Activated naive CD4-positive, alpha-beta T cell treated with anti-CD3 and anti-CD28 coated beads, Interleukin-2, amount 50 U/mL, for 72 hours (primary cell): Measurements from ENCODE around the gene RNF215. TPM values are rescaled to one million over a fixed set of nuclear protein-coding genes. Genes with fewer than 3 reads are reported as not detected.
"Not testable (repeated sequence)": the region's sequence is repeated elsewhere in the genome, so short reads cannot be mapped to it uniquely, and the experiment has no call there.

Source experiments
- ATAC-seq, 2 donors: fragments of 150-1000 bp; cut with Tn5 transposase; 2 replicates each; pipeline ENCODE4 v1.10.0; 2021; ENCODE audit warnings: mild to moderate bottlenecking in 2 of 2, moderate library complexity in 2 of 2
- DNase-seq, 2 donors: peaks; one replicate each; pipeline ENCODE4 v3.0.0; 2021 to 2022; ENCODE audit warnings: low spot score in 2 of 2
- H3K27ac Mint-ChIP-seq, 2 donors: one replicate each; pipeline ENCODE4 v1.8.0; 2022; ENCODE audit warnings: mild to moderate bottlenecking in 2 of 2, mixed read lengths in 2 of 2
- H3K36me3 Mint-ChIP-seq, 2 donors: one replicate each; pipeline ENCODE4 v1.8.0; 2022; ENCODE audit warnings: mixed read lengths in 2 of 2
- H3K9me3 Mint-ChIP-seq, 2 donors: one replicate each; pipeline ENCODE4 v1.8.0; 2022; ENCODE audit warnings: mixed read lengths in 2 of 2
- total RNA-seq, 2 donors: library from RNA; stranded (reverse); gene quantifications; one replicate each; pipeline ENCODE4 v1.2.3, GENCODE V29; 2022

RNF215 gene
- total RNA-seq, 2 donors from 2014 or later, result 6.8 to 11.8 TPM

- DNase-seq (no peak), ATAC-seq (no peak)
- H3K36me3 Mint-ChIP-seq, result peaks cover 13 to 25% of the 10 kb centered on the region in 2 donors
- peak overlapping the region; percentile 75 to 93 for H3K27ac Mint-ChIP-seq
- no peaks in the 10 kb centered on the region for H3K9me3 Mint-ChIP-seq
These were observed 30.0 kb downstream of the RNF215 start for GRCh38 chr22:30357236-30357570.

- Mint-ChIP-seq H3K9me3 (no peaks in the 10 kb centered on the region), H3K36me3 (peaks cover 17 to 25% of the 10 kb centered on the region in 2 donors), H3K27ac (peak within 1 kb of the TSS; percentile 93 to 97)
- ATAC-seq (peak; percentile 92 to 97), DNase-seq (peak; percentile 87 to 88)
These were observed 30.6 kb downstream of the RNF215 start, which contains the start of the genes CCDC157 and SF3A1 for GRCh38 chr22:30356449-30357235. Gene CCDC157, plus strand, starts transcription at chr22:30357007. Its CDS starts 8,994 bp downstream, at chr22:30366001. Gene SF3A1, minus strand, starts transcription at chr22:30356894. Its CDS starts 102 bp downstream, at chr22:30356792.

GRCh38 chr22:30354644-30355043 lies 32.6 kb downstream of the RNF215 start:
- DNase-seq (no peak), ATAC-seq (no peak)
- peak overlapping the region; percentile 72 to 93 for H3K27ac Mint-ChIP-seq
- no peaks in the 10 kb centered on the region for H3K9me3 Mint-ChIP-seq
- peaks cover 25 to 37% of the 10 kb centered on the region in 2 donors for H3K36me3 Mint-ChIP-seq

GRCh38 chr22:30351226-30351625 lies 36.0 kb downstream of the RNF215 start:
- H3K27ac Mint-ChIP-seq, result peak overlapping the region in 1 of 2 donors; percentile 72
- DNase-seq (no peak), ATAC-seq (no peak)
- no peaks in the 10 kb centered on the region for H3K9me3 Mint-ChIP-seq
- H3K36me3 Mint-ChIP-seq, result peaks cover 28 to 45% of the 10 kb centered on the region in 2 donors

GRCh38 chr22:30348809-30349208 lies 38.4 kb downstream of the RNF215 start:
- H3K36me3 Mint-ChIP-seq, result peaks cover 18 to 51% of the 10 kb centered on the region in 2 donors

GRCh38 chr22:30348404-30348803 lies 38.8 kb downstream of the RNF215 start:
- Mint-ChIP-seq H3K9me3 (no peaks in the 10 kb centered on the region), H3K27ac (peak overlapping the region; percentile 80 to 92), H3K36me3 (peaks cover 17 to 55% of the 10 kb centered on the region in 2 donors)
- ATAC-seq, result no peak
- DNase-seq, result no peak

More at GRCh38 chr22:30348809-30349208, 38.4 kb downstream of the RNF215 start:
- DNase-seq, result no peak
- no peak for ATAC-seq
- Mint-ChIP-seq H3K9me3 (no peaks in the 10 kb centered on the region), H3K27ac (peak overlapping the region; percentile 80 to 92)

GRCh38 chr22:30347255-30347892 lies 39.8 kb downstream of the RNF215 start:
- peak; percentile 79 to 89 for ATAC-seq
- DNase-seq, result no peak
- peaks cover 21 to 61% of the 10 kb centered on the region in 2 donors for H3K36me3 Mint-ChIP-seq
- no peaks in the 10 kb centered on the region for H3K9me3 Mint-ChIP-seq
- H3K27ac Mint-ChIP-seq, result peak overlapping the region; percentile 44 to 80

GRCh38 chr22:30344447-30345200 lies 42.6 kb downstream of the RNF215 start:
- Mint-ChIP-seq H3K36me3 (peaks cover 29 to 58% of the 10 kb centered on the region in 2 donors), H3K27ac (peak overlapping the region; percentile 7 to 20), H3K9me3 (no peaks in the 10 kb centered on the region)
- peak; percentile 44 to 50 for ATAC-seq
- DNase-seq, result peak in 1 of 2 donors; percentile 22

GRCh38 chr22:30340911-30341685 lies 46.1 kb downstream of the RNF215 start:
- H3K9me3 Mint-ChIP-seq, result no peaks in the 10 kb centered on the region
- no peak for DNase-seq
- H3K27ac Mint-ChIP-seq, result peak overlapping the region; percentile 29 to 55
- ATAC-seq, result no peak
- peaks cover 33 to 72% of the 10 kb centered on the region in 2 donors for H3K36me3 Mint-ChIP-seq

- no peaks in the 10 kb centered on the region for H3K9me3 Mint-ChIP-seq
- peak overlapping the region; percentile 21 to 74 for H3K27ac Mint-ChIP-seq
- peaks cover 38 to 76% of the 10 kb centered on the region in 2 donors for H3K36me3 Mint-ChIP-seq
- DNase-seq (no peak), ATAC-seq (no peak)
These were observed 48.4 kb downstream of the RNF215 start for GRCh38 chr22:30338802-30339201.

- not testable (repeated sequence) for DNase-seq, H3K9me3 Mint-ChIP-seq, ATAC-seq
- H3K36me3 Mint-ChIP-seq, result peaks cover 37 to 76% of the 10 kb centered on the region in 2 donors
- H3K27ac Mint-ChIP-seq, result peak overlapping the region; percentile 21 to 30
These were observed 48.9 kb downstream of the RNF215 start for GRCh38 chr22:30338341-30338740.

- H3K27ac Mint-ChIP-seq, result peak overlapping the region in 1 of 2 donors; percentile 46
- no peaks in the 10 kb centered on the region for H3K9me3 Mint-ChIP-seq
- ATAC-seq (no peak), DNase-seq (no peak)
- H3K36me3 Mint-ChIP-seq, result peaks cover 34 to 72% of the 10 kb centered on the region in 2 donors
These were observed 49.8 kb downstream of the RNF215 start for GRCh38 chr22:30337461-30337778.

GRCh38 chr22:30336752-30337460 lies 50.3 kb downstream of the RNF215 start:
- ATAC-seq, result no peak
- no peak for DNase-seq
- Mint-ChIP-seq H3K36me3 (peaks cover 30 to 67% of the 10 kb centered on the region in 2 donors), H3K27ac (peak overlapping the region in 1 of 2 donors; percentile 31), H3K9me3 (no peaks in the 10 kb centered on the region)

GRCh38 chr22:30335236-30335635 lies 52.0 kb downstream of the RNF215 start:
- H3K27ac Mint-ChIP-seq, result peak overlapping the region; percentile 73 to 77
- peaks cover 31 to 61% of the 10 kb centered on the region in 2 donors for H3K36me3 Mint-ChIP-seq
- DNase-seq, result no peak
- peak; percentile 39 to 59 for ATAC-seq
- no peaks in the 10 kb centered on the region for H3K9me3 Mint-ChIP-seq

GRCh38 chr22:30334646-30335045 lies 52.6 kb downstream of the RNF215 start:
- peak overlapping the region; percentile 73 to 77 for H3K27ac Mint-ChIP-seq
- ATAC-seq, result peak in 1 of 2 donors; percentile 51
- no peak for DNase-seq
- peaks cover 31 to 56% of the 10 kb centered on the region in 2 donors for H3K36me3 Mint-ChIP-seq
- no peaks in the 10 kb centered on the region for H3K9me3 Mint-ChIP-seq
